Neural cell (in vitro differentiated cells): ENCODE data around the gene ANG.
"Not testable (repeated sequence)": the region's sequence is repeated elsewhere in the genome, so short reads cannot be mapped to it uniquely, and the experiment has no call there.

Experiments used
- CTCF ChIP-seq: fragments of 450-650 bp; IDR thresholded peaks from 2 replicates; pipeline ENCODE4 v1.5.1; 2014; ENCODE audit warnings: antibody characterized with exemption, mild to moderate bottlenecking, moderate library complexity; ENCODE audit not compliant: poor library complexity, severe bottlenecking
- REST ChIP-seq: IDR thresholded peaks from 2 replicates; pipeline ENCODE4 v1.6.1; 2012; ENCODE audit warnings: borderline replicate concordance

- TF ChIP-seq REST, CTCF: not testable (repeated sequence)
Measured at GRCh38 chr14:20642755-20643154, 45.8 kb upstream of the ANG start.
